DMS 273 (cell line): ENCODE measurements around the gene NOL9.
"Not testable (repeated sequence)": the region's sequence is repeated elsewhere in the genome, so short reads cannot be mapped to it uniquely, and the experiment has no call there.

Source experiments
- DNase-seq: peaks from one replicate; lab custom pipeline; 2025; ENCODE audit not compliant: unreplicated experiment; lab: John Stamatoyannopoulos, UW

The NOL9 gene

GRCh38 chr1:6505367-6506209, 48.7 kb downstream of the NOL9 start:
- no peak for DNase-seq

DNA sequence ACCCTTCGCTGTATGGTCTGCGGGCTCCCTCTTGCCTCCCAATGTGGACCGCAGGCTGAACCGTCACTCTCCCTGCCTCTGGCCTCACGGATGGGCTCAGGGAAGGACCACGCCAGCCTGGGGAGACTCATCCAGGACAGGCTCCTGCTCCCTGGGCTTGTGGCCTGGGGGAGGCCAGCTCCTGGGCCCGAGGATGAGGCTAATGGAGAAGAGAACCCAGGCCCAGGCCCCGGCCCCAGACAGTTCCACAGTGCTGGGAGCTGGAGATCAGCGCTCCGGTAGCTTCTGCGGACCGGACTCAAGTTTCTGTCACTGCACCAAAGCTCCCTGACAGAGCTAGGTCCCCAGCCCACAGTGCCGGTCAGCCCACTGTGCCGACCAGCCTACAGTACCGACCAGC, 49.4 kb downstream of the NOL9 start:
- no peak for DNase-seq

DNA sequence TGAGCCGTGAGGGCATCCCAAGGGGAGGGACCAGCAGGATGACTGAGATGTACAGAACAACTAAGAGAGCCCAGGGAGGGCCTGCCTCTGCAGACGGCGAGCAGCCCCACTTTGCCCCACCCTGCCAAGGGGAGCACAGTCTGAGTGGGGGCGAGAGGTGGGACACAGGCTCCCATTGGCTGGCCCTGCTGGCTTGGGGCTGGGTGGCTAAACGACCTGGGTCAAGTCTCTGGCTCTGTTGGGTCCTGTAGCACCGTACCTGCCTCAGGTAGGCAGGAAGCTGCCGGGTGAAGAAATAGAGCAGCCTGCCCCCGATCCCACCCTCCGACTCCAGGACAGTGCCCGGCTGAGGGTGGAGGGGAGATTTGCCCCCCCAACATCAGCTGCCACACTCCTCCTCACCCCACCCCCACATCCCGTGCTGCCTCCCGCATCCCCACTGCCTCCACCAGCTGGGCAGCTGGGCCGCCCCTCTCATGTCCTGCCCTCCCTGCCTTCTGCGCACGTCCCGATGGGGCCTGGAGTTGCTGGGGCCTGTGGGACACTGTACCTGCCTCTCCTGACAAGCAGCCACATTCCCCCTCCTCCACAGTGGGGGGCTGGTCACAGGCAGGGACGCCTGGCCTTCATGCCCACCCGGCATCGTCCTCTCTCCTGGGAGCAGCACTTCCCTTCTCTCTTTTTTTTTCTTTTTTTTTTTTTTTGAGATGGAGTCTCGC, 50.3 kb downstream of the NOL9 start:
- no peak for DNase-seq

GRCh38 chr1:6502000-6502891, 52.1 kb downstream of the NOL9 start:
- DNase-seq = no peak

DNA sequence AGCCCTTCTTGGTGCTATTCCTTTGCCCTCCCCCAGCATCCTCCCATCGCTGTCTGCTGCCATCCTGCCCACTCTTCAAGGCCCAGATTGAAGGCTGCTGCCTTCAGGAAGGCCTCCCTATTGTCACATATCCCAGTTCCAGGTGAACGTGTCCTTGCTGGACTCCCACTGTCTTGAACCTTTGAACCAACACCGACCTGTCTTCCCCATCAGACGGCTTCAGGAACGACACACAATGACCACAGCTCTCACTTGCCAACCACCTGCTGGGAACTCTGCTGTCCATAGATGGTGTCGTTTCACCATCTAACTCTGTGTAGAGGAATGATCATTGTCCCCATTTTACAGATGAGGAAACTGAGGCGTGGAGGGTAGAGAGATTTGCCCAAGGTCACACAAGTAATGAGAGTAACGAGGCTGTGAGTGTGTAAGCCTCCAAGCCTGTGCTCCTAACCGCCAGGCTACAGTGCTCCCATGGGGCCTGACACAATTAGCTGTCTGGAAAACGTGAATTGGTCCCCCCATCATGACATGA, 53.0 kb downstream of the NOL9 start:
- DNase-seq = no peak

DNA sequence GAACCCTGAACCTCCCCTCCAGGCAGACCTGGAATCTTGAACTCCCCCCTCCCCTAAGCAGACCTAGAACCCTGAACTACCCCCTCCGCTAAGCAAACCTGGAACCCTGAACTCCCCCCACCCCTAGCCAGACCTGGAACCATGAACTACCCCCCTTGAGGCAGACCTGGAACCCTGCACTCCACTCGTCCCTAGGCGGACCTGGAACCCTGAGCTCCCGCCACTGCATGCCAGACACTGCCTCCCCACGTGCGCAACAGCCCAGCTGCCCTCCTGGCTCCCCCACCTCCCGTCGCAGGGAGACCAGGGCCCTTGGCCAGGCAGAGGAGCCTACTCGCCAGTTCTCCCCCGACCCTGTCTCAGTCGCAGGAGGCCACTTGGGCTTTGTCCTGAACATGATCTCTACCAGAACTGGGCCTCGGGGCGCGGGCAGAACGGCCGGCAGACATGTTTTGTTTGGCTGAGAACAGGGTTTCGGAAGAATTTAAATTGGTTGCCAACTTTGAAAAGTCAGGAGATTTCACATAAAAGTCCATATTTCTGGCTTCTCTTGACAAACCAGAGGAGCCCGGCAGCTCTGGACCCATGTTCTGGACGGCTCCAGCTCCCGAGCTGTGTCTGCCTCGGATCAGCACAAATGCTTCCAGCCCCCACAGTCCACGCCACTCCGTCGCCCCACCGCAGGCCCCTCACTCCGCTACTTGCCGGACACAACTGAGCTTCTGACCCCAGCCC, 53.6 kb downstream of the NOL9 start:
- no peak for DNase-seq

DNA sequence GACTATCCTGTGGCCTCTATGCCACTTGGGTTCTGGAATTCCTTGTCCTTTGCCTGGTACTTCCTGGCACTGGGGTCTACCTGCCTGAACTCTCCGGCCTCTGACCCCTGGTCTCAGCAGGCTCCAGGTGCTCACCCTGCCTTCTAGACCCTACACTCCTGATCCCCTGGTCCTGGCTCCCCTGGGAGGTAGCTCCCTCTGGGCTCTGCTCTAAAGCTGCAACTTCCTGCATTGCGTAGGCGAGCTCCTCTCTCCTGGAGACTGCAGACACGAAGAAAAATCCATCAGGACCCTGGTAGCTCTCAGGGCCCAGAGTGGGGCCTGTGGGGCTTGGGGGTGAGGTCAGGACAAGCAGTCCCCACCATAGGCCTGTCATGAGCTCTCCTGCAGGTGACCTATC, 55.0 kb downstream of the NOL9 start:
- no peak for DNase-seq

GRCh38 chr1:6498576-6499111, 55.7 kb downstream of the NOL9 start:
- DNase-seq = peak; percentile 69

GRCh38 chr1:6497867-6498575, 56.3 kb downstream of the NOL9 start:
- no peak for DNase-seq

DNA sequence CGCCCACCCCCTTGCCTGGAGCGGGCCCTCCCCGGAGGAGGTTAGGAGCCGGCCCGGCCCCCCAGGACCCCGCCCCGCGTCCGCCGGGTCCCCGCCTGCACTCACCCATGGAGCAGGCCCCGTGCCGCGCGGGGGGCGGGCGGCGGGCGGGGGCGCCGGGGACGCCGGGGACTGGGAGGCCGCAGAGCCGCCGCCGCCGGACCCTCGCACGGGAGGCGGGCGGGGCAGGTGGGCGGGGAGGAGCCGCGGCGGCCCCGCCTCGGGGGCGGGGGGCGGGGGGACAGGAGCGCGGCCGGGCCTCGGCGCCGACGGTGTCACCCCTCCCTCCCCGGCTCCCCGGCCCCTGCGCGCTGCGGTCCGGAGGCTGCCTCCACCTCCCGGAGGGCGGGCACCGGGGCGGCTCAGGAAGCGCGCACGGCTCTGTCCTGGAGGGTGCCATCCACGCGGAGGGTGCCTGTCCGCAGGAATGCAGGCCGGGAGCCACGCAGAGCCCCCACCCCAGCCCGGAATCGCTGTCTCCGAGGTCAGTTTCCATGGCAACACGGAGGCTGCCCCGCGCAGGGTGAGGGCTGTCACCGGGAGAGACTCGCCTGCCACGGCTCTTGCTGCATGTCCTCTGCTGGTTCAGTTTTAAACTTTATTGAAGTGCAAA, 57.0 kb downstream of the NOL9 start:
- DNase-seq = peak; percentile 85

GRCh38 chr1:6496890-6497214, 57.5 kb downstream of the NOL9 start:
- no peak for DNase-seq

DNA sequence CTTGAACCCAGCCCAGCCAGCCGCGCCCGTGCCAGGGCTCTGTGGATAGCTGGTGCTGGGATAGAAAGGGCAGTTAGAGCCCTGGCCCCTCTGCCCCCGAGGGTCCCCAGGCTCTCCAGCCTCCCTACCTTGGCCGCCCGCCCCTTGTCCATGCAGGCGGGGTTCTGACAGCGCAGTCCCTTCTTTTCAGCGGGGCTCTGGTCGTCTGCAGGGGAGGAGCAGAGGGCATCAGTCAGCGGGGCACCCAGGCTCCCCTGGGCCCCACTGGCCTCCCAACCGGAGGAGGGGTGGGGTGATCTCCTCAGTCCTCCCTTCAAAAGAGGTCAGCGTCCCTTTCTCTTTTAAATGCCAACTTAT, 58.0 kb downstream of the NOL9 start:
- no peak for DNase-seq

GRCh38 chr1:6495540-6496364, 58.6 kb downstream of the NOL9 start:
- no peak for DNase-seq

- peak; percentile 93 for DNase-seq
These were observed 59.3 kb downstream of the NOL9 start for GRCh38 chr1:6495041-6495441.

- no peak for DNase-seq
These were observed 59.7 kb downstream of the NOL9 start for GRCh38 chr1:6494627-6495026.

DNA sequence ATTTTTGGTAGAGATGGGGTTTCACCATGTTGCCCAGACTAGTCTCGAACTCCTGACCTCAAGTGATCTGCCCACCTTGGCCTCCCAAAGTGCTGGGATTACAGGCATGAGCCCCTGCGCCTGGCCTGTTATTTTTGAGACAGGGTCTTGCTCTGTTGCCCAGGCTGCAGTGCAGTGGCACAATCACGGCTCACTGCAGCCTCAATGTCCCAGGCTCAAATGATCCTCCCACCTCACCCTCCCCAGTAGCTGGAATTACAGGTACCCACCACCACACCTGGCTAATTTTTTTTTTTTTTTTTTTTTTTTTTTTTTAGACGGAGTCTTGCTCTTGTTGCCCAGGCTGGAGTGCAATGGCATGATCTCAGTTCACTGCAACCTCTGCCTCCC, 60.5 kb downstream of the NOL9 start:
- DNase-seq = not testable (repeated sequence)

DNA sequence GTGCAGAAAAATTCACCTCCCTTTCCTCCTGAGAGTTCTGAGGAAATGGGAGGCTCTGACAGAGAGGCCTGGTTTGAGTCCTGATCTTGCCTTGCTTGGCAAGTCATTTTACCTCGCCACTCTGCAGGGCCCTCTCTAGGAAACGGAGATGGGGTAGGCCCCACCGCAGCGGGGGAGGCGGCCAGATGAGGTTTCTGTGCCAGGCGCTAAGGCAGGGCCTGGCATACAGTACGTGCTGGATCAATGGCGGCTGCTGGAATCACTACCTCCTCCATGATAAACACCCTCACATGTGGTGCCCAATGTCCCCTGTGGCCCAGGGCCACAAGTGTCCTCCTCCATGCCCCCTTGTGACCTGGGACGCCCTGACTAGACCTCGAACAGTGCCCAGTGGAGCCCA, 62.3 kb downstream of the NOL9 start:
- DNase-seq = peak; percentile 46

DNA sequence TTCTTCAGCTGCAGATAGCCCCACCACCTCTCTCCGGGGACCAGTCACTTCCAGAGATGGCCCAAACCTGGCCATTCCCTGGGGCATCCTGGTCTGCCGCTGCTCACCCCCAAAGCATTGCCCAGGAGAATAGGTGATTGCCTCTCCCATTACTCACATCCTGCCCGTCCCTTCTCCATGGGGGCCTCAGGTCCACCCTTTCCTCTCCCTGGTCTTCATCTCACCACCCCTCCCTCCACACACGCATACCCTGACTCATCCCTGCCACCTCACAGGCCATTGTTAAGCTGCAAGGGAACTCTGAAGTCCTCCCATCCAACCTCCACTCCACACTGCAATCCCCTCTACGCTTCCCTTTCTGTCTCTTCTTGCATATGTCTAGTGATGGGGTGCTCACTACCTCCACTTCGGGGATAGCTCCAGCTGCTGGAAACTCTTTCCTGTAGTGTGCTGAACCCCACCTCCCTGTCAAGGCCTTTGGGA, 62.8 kb downstream of the NOL9 start, which contains the start of gene PLEKHG5:
Gene PLEKHG5, minus strand, starts transcription at position 188 of the 483 bp plus-strand sequence. CDS start 14,096 bp downstream, outside the sequence.
- DNase-seq = no peak
